C4-2B (cell line): ENCODE data around the gene RPRD1A.
"Not testable (repeated sequence)": the region's sequence is repeated elsewhere in the genome, so short reads cannot be mapped to it uniquely, and the experiment has no call there.

Experiments
- H3K27ac ChIP-seq: fragments of 450-650 bp; 2 replicates; pipeline ENCODE4 v1.5.1; 2017
- ZFX ChIP-seq: fragments of 450-650 bp; IDR thresholded peaks from 2 replicates; pipeline ENCODE4 v1.6.1; 2017
- TF ChIP-seq, protein P1 (sequence below): fragments of 450-650 bp; conservative IDR thresholded peaks from 2 replicates; pipeline ENCODE4 v1.5.1; 2017; ENCODE audit warnings: mild to moderate bottlenecking

Gene RPRD1A

GRCh38 chr18:36041146-36041545 lies 26.2 kb downstream of the RPRD1A start:
- TF ChIP-seq, protein P1, sequence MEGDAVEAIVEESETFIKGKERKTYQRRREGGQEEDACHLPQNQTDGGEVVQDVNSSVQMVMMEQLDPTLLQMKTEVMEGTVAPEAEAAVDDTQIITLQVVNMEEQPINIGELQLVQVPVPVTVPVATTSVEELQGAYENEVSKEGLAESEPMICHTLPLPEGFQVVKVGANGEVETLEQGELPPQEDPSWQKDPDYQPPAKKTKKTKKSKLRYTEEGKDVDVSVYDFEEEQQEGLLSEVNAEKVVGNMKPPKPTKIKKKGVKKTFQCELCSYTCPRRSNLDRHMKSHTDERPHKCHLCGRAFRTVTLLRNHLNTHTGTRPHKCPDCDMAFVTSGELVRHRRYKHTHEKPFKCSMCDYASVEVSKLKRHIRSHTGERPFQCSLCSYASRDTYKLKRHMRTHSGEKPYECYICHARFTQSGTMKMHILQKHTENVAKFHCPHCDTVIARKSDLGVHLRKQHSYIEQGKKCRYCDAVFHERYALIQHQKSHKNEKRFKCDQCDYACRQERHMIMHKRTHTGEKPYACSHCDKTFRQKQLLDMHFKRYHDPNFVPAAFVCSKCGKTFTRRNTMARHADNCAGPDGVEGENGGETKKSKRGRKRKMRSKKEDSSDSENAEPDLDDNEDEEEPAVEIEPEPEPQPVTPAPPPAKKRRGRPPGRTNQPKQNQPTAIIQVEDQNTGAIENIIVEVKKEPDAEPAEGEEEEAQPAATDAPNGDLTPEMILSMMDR, result no peak
- TF ChIP-seq ZFX, result no peak
- no peak overlapping the region for H3K27ac ChIP-seq

- TF ChIP-seq, protein P1, result no peak
- no peak for TF ChIP-seq ZFX
- no peak overlapping the region for H3K27ac ChIP-seq
These were observed 29.2 kb downstream of the RPRD1A start for GRCh38 chr18:36038102-36038663.

DNA sequence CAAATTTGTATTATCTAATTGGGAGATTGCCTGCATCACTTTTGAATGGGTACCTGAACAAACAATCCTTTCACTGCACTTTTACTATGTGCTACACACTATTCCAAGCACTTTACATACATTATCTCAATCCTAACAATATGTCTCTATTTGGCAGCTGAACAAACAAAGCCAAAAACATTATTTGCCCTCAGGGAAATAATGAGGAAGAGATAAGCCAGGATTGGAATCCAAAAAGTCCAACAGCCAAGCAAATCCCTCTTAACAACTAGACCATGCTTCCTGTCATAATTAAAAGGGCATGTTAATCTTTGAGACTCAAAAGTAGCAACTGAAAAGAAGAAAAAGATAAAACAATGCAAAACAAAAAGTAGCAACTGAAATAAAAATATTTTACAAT lies 32.1 kb downstream of the RPRD1A start:
- H3K27ac ChIP-seq, result no peak overlapping the region
- TF ChIP-seq ZFX, result no peak

GRCh38 chr18:36034299-36034895 lies 33.0 kb downstream of the RPRD1A start:
- no peak overlapping the region for H3K27ac ChIP-seq
- TF ChIP-seq, protein P1, result no peak
- TF ChIP-seq ZFX, result no peak

GRCh38 chr18:36031903-36032302 lies 35.5 kb downstream of the RPRD1A start:
- TF ChIP-seq, protein P1, result no peak
- TF ChIP-seq ZFX, result no peak
- H3K27ac ChIP-seq, result no peak overlapping the region

DNA sequence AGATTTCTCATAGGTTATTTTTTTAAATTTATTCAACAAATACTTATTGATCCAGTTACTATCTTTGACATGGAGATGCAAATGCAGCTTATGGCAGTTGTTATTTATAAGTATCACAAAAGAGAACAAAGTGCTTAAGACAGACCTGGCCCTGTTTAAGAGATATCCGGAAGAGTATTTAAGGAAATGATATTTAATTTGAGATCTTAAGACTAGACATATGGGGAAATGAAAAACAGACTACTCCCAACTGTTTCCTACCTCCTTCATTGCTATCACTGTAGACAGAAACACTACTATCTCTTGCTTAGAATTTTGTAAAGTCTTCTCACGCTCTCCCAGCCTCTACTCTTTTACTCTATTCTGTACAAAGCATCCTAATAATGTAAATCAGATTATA lies 36.0 kb downstream of the RPRD1A start:
- no peak overlapping the region for H3K27ac ChIP-seq
- TF ChIP-seq, protein P1, result no peak
- TF ChIP-seq ZFX, result no peak

GRCh38 chr18:36028859-36029258 lies 38.5 kb downstream of the RPRD1A start:
- TF ChIP-seq ZFX, result no peak
- TF ChIP-seq, protein P1, result no peak
- no peak overlapping the region for H3K27ac ChIP-seq

- no peak for TF ChIP-seq ZFX
These were observed 42.3 kb downstream of the RPRD1A start for GRCh38 chr18:36025025-36025424.

DNA sequence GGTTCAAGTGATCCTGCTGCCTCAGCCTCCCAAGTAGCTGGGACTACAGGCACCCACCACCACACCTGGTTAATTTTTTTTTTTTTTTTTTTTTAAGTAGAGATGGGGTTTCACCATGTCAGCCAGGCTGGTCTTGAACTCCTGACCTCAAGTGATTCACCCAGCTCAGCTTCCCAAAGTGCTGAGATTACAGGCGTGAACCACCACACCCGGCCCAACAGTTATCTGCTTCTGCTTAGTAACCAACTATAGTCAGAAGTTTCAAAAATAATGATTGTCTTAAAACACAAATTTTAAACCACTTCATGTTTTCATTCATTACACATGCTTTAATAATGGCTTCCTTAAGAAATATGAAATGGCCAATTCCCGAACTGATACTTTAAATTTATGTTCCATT lies 43.1 kb downstream of the RPRD1A start:
- not testable (repeated sequence) for H3K27ac ChIP-seq

More at GRCh38 chr18:36025025-36025424, 42.3 kb downstream of the RPRD1A start:
- no peak overlapping the region for H3K27ac ChIP-seq
